Tibial artery (tissue), 4 donors: Measurements from ENCODE around the gene S1PR5.

Experiments used
- DNase-seq, 2 donors: peaks; one replicate each; pipeline ENCODE4 v3.0.0-alpha.2; 2019
- H3K27ac ChIP-seq, 2 donors: fragments of 200-600 bp; sonication (generic) in 1 of 2; 1 replicate in 1 of 2; 2 replicates in 1 of 2; pipeline ENCODE4 v1.5.1; 2018 to 2019; ENCODE audit warnings: mild to moderate bottlenecking in 1 of 2
- H3K27me3 ChIP-seq, 2 donors: fragments of 200-600 bp; sonication (generic) in 1 of 2; one replicate each; pipeline versions ENCODE4 v1.5.1 to v1.6.0; 2016 to 2019
- H3K36me3 ChIP-seq, 3 donors: fragments of 200-600 bp; sonication (generic) in 2 of 3; one replicate each; pipeline ENCODE4 v1.5.1; 2016 to 2019; ENCODE audit warnings: mild to moderate bottlenecking in 2 of 3
- H3K4me1 ChIP-seq, 4 donors: fragments of 200-600 bp; sonication (generic) in 2 of 4; 1 replicate in 3 of 4; 2 replicates in 1 of 4; pipeline ENCODE4 v1.5.1; 2016 to 2019
- H3K4me3 ChIP-seq, 2 donors: fragments of 200-600 bp; sonication (generic) in 1 of 2; 1 replicate in 1 of 2; 2 replicates in 1 of 2; pipeline ENCODE4 v1.5.1; 2018 to 2019; ENCODE audit warnings: mild to moderate bottlenecking in 2 of 2
- H3K9me3 ChIP-seq, 3 donors: fragments of 200-600 bp; sonication (generic) in 1 of 3; one replicate each; pipeline ENCODE4 v1.5.1; 2016 to 2019
- CTCF ChIP-seq, 2 experiments: fragments of 200-600 bp in 1 of 2; fragments of 450-650 bp in 1 of 2; IDR thresholded peaks; one replicate each; pipeline ENCODE4 v1.5.1; 2017 to 2019; ENCODE audit warnings: antibody characterized with exemption in 2 of 2, mild to moderate bottlenecking in 1 of 2, moderate library complexity in 1 of 2
- intact Hi-C: fragments of 100-400 bp; cut with DNase I; formaldehyde crosslinking; loops from one replicate; pipeline ENCODE4 v1.15.0; 2023; ENCODE audit warnings: low total_unique reads

Gene S1PR5

DNA sequence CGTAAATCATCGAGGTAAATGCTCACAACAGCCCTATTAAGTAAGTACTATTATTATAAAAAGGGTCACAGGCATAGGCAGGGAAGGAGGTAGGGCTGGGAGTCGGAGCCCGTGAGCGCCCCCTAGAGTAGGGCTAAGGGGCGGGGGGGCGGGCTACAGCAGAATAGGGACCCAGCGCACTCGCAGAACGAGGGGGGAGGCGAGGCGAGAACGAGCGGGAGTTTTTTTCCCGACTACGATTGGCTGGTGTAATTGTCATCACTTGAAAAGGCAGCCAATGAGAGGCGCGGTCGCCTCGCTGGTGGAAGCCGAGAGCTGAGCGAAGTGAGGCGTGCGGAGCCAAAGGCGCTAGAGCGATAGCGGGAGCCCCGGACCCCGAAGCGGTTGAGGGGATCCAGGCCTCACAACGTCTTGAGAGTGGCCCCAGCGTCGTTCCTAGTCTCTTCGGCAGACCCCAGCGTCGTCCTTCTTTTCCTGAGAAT, 38.3 kb downstream of the S1PR5 start:
- DNase-seq, result peak; percentile 93 to 96
- H3K36me3 ChIP-seq, result no peaks in the 10 kb centered on the region
- peak; percentile 37 to 86 for TF ChIP-seq CTCF (IDR thresholded peaks at IDR 0.05)
- peak overlapping the region; percentile 56 to 64 for H3K4me3 ChIP-seq
- H3K27me3 ChIP-seq, result no peaks in the 10 kb centered on the region
- H3K27ac ChIP-seq, result peak overlapping the region; percentile 48 to 50
- intact Hi-C loops, result loop anchor here (10.0 kb wide), 1 partner anchor 54 kb away; the partner anchor contains the start of gene PDE4A
- no peaks in the 10 kb centered on the region for H3K9me3 ChIP-seq
- H3K4me1 ChIP-seq, result peaks cover 0 to 16% (median 10%) of the 10 kb centered on the region in 4 donors

DNA sequence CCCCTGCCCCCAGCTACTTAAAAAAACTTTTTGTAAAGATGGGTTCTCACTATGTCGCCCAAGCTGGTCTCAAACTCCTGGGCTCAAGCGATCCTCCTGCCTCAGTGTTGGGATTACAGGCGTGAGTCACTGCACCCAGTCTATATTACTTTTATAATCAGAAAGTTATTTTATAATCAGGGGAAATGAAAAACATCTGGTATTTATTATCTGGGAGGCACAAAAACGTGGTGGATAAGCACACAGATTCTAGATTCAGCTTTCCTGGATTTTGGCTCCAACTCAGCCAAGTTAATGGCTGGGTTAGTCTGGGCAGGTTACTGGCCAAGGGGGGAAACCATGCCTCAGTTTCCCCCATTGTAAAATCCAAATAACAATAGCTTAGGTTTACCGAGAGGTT, 38.8 kb downstream of the S1PR5 start:
- H3K4me3 ChIP-seq, result peak overlapping the region in 1 of 2 donors; percentile 64
- H3K9me3 ChIP-seq, result no peaks in the 10 kb centered on the region
- TF ChIP-seq CTCF (IDR thresholded peaks at IDR 0.05), result no peak
- no peak overlapping the region for H3K27ac ChIP-seq
- DNase-seq, result no peak
- no peaks in the 10 kb centered on the region for H3K36me3 ChIP-seq
- no peaks in the 10 kb centered on the region for H3K27me3 ChIP-seq
- intact Hi-C loops, result loop anchor here (10.0 kb wide), 1 partner anchor 54 kb away; the partner anchor contains the start of gene PDE4A
- peaks cover 0 to 16% (median 10%) of the 10 kb centered on the region in 4 donors for H3K4me1 ChIP-seq

DNA sequence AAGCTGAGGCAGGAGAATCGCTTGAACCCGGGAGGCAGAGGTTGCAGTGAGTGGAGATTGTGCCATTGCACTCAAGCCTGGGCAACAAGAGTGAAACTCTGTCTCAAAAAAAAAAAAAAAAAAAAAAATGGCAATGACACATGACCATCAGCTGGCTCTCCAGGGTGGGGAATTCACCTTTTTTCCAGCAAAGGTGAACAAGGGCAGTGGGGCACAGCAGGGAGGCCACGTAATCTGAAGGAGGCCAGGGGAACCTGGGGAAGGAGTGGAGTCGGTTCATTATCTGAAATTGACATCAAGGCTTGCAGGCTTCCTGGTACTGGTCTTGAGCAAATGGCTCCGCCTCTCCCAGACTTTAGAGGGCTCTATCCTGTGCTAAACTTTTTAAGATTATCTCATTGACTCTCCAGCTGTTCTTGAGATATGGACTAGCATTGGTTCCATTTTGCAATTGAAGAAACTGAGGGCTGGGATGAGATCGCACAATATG, 42.2 kb downstream of the S1PR5 start:
- H3K9me3 ChIP-seq, result no peaks in the 10 kb centered on the region
- intact Hi-C loops, result loop anchor here (10.0 kb wide), 1 partner anchor 50 kb away; the partner anchor contains the start of gene PDE4A
- no peak for TF ChIP-seq CTCF (IDR thresholded peaks at IDR 0.05)
- peaks cover 0 to 16% (median 10%) of the 10 kb centered on the region in 4 donors for H3K4me1 ChIP-seq
- no peaks in the 10 kb centered on the region for H3K27me3 ChIP-seq
- no peak overlapping the region for H3K27ac ChIP-seq
- H3K4me3 ChIP-seq, result no peak overlapping the region
- no peaks in the 10 kb centered on the region for H3K36me3 ChIP-seq
- DNase-seq, result no peak

- Histone ChIP-seq H3K4me1 (peaks cover 0 to under 1% (median 0%) of the 10 kb centered on the region in 4 donors), H3K4me3 (no peak overlapping the region), H3K36me3 (no peaks in the 10 kb centered on the region), H3K9me3 (no peaks in the 10 kb centered on the region), H3K27me3 (no peaks in the 10 kb centered on the region), H3K27ac (no peak overlapping the region)
- intact Hi-C loops, result loop anchor here (10.0 kb wide), 1 partner anchor 48 kb away; the partner anchor contains the start of gene PDE4A
- TF ChIP-seq CTCF (IDR thresholded peaks at IDR 0.05), result no peak
- DNase-seq, result no peak
Observed at GRCh38 chr19:10473192-10473591, 44.1 kb downstream of the S1PR5 start.

DNA sequence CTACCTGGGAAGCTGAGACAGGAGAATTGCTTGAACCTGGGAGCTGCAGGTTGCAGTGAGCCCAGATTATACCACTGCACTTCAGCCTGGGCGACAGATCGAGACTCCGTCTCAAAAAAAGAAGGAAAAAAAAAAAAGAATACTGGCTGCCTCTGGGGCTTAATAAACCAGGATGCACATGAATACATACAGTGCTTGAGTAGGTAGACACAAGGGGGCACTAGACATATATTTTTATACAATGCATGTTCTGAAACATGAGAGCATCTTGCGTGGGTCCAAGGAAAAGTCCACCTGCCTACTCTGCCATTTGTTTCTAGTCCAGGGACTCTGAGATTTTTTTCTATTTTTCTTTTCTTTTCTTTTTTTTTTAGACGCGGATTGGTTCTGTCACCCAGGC, 45.3 kb downstream of the S1PR5 start:
- H3K27me3 ChIP-seq, result no peaks in the 10 kb centered on the region
- H3K27ac ChIP-seq, result no peak overlapping the region
- TF ChIP-seq CTCF (IDR thresholded peaks at IDR 0.05), result no peak
- intact Hi-C loops, result loop anchor here (10.0 kb wide), 1 partner anchor 47 kb away; the partner anchor contains the start of gene PDE4A
- DNase-seq, result no peak
- no peaks in the 10 kb centered on the region for H3K4me1 ChIP-seq
- peaks cover 4 to 6% (median 6%) of the 10 kb centered on the region in 3 donors for H3K36me3 ChIP-seq
- no peaks in the 10 kb centered on the region for H3K9me3 ChIP-seq
- H3K4me3 ChIP-seq, result no peak overlapping the region
